ENCODE results near the gene ENOX1.

DNA sequence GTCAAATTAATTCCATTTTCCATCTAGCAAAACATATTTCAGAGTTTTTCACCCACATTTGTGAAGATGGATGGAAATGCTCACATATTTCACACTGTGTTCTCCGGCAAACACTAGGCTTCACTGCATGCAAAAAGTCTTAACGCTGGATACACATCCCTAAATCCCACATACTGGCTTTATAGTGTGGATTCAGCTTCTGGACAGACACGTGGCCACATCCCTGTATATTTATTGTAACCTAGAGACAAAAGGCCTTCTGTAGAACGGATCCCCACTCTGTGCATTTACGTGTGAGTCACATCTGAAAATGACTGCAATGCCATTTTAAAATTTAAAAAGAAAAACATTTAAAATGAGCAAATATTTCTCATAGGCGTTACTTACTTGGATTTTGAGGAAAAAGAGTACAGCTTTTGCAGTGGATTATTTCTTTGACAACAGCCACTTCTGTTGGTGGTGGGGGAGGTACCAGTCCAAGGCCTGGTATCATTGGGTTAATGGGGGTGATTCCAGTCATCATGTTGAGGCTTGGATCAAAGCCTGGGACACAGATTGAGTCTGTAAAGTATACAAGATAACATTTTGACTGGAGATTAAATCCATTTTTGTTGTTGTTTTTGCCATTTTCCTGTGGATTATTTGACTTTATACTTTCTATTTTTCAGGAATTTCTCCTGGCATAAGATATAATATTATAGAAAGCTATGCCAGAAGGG, 425.7 kb downstream of the ENOX1 start:
- TF ChIP-seq CTCF (conservative IDR thresholded peaks at IDR 0.05; ENCODE audit: low read depth, low read length), result no peak
- no peak for TF ChIP-seq EZH2 (IDR thresholded peaks at IDR 0.05; ENCODE audit: low read length, unreplicated experiment)
